SH-SY5Y (cell line): Measurements from ENCODE around the gene RNF103.

ENCODE experiments used
- GATA2 ChIP-seq: IDR thresholded peaks from 2 replicates; pipeline ENCODE4 v1.6.1; 2011; ENCODE audit warnings: mild to moderate bottlenecking, low read depth, low read length
- GATA3 ChIP-seq: IDR thresholded peaks from 2 replicates; pipeline ENCODE4 v1.6.1; 2011; ENCODE audit warnings: low read depth, mild to moderate bottlenecking, low read length, moderate library complexity

RNF103 gene

DNA sequence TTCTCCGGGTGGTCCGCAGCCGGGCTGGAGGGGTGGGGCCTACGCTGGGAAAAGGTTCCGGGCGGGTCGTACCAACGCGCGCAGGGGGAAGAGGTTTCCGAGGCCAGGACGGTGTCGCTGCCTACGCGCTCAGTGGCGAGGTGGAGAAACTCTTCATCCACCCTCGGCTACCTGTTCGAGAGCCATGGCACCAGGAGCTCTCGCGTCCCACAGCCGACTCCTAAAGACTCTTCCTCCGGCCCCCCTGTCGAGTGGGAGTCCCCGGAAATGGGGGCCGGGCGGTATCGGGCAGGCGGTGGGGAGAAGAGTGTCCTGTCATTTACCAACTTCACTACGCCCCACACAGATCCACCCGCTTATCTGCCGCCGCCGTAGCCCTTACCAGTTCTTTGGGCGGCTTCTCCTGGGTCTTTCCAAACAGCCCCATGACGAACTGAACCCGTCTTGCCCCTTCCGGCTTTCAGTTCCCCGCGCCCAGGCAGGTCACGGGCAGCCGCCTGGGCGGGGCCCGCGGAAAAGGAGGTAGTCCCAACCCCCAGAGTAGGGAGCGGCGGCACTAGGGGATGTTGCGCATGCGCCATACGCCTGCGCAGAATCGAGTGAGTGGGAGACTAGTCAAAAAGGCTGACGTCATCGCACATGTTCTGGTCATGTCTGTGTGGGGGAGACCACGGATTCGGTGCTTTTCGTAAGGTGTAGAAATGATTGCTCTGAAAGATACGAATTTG, 60.6 kb downstream of the RNF103 start, which contains the start of gene CHMP3:
TSS of gene CHMP3 (minus strand) at position 522 of the 728 bp plus-strand sequence. CDS start at position 427, 95 bp downstream.
- 0 out of 2 replicates have a peak, but pooled peaks have one; percentile 27 for TF ChIP-seq GATA2
- TF ChIP-seq GATA3, result no peak

DNA sequence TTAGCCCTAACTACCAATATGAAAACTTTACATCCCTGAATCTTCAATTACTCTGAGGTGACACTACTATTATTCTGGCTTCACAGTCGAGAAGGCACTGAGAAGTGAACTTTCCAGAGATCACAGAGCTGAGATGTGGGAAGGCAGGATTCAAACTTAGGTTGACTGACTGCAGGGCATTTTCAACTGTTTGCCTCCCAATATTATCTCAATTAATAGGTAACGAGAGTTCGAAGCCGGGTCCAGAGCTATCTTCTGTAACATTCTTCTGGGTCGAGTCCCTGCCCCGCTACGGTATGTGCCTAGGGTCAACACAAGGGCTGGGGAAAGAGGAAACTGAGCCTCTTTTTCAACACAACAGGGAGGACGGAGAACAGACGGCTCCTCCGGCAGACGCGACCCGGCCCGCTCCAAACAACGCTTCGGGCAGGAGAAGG, 61.2 kb downstream of the RNF103 start:
- TF ChIP-seq GATA3, result no peak

DNA sequence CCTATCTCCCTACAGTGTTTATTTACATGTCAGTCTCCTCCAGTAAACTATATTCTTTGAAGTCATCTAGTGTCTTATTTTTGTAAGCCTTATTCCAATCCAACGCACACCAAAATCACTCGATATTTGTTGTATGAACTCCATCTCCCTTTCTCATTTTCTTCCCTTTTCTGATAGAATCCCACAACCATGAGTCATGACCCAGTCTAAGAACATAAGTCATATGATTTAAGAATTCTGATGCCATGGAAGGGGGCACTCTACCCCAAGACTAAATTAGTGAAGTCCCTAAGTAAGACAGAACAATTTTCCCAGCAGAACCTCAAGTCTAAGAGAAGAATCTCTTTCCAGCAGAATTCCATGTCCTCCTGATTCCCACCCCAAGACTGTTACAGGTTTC, 65.8 kb downstream of the RNF103 start:
- no peak for TF ChIP-seq GATA2
- no peak for TF ChIP-seq GATA3

DNA sequence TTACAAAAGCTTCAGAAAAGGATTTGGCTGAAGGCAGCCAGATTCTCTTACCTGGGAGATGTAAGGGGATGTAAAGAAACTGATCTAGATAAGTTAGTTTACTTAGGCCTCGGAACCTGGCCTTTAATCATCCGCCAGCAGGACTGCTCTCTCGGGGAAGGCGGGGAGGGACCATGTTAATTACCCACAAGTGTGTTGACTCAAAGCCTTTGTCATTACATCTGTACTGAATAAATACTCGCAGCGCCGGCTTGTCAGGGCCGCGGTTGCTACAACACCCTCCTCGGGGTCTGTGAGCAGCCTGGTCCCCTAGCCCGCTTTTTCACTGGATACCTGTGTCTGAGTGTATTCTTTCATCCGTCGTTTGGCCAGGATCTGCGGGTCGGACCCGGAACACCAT, 67.2 kb downstream of the RNF103 start:
- TF ChIP-seq GATA2 (no peak), GATA3 (no peak)
